DMS153 treated with DMSO at 0.1 percent for 48 hours (cell line): ENCODE data around the gene DCLK1.

Source experiments
- DNase-seq: peaks from one replicate; lab custom pipeline; 2025; ENCODE audit not compliant: unreplicated experiment; lab: John Stamatoyannopoulos, UW

The DCLK1 gene

GRCh38 chr13:35874704-35875103, 256.5 kb downstream of the DCLK1 start:
- DNase-seq: no peak

- no peak for DNase-seq
These were observed 258.8 kb downstream of the DCLK1 start for GRCh38 chr13:35872369-35872768.

- DNase-seq: no peak
These were observed 259.6 kb downstream of the DCLK1 start for GRCh38 chr13:35871561-35871960.

GRCh38 chr13:35866801-35867200, 264.4 kb downstream of the DCLK1 start:
- DNase-seq: no peak

- no peak for DNase-seq
These were observed 265.6 kb downstream of the DCLK1 start for GRCh38 chr13:35865341-35866240.

GRCh38 chr13:35860661-35861060, 270.5 kb downstream of the DCLK1 start:
- no peak for DNase-seq

GRCh38 chr13:35859981-35860380, 271.2 kb downstream of the DCLK1 start:
- no peak for DNase-seq

GRCh38 chr13:35858665-35859064, 272.5 kb downstream of the DCLK1 start:
- no peak for DNase-seq

GRCh38 chr13:35857769-35858168, 273.4 kb downstream of the DCLK1 start:
- DNase-seq: no peak

GRCh38 chr13:35856721-35857364, 274.3 kb downstream of the DCLK1 start:
- no peak for DNase-seq

- no peak for DNase-seq
These were observed 275.1 kb downstream of the DCLK1 start for GRCh38 chr13:35856084-35856483.

GRCh38 chr13:35855531-35856019, 275.6 kb downstream of the DCLK1 start:
- no peak for DNase-seq

GRCh38 chr13:35854286-35854685, 276.9 kb downstream of the DCLK1 start:
- no peak for DNase-seq

- DNase-seq: no peak
These were observed 279.3 kb downstream of the DCLK1 start for GRCh38 chr13:35851881-35852280.

GRCh38 chr13:35851356-35851755, 279.8 kb downstream of the DCLK1 start:
- DNase-seq: no peak

GRCh38 chr13:35850569-35850968, 280.6 kb downstream of the DCLK1 start:
- DNase-seq: no peak

- DNase-seq: no peak
These were observed 281.9 kb downstream of the DCLK1 start for GRCh38 chr13:35849256-35849644.

GRCh38 chr13:35848336-35849255, 282.6 kb downstream of the DCLK1 start:
- DNase-seq: no peak

- no peak for DNase-seq
These were observed 287.9 kb downstream of the DCLK1 start for GRCh38 chr13:35843272-35843671.

- no peak for DNase-seq
These were observed 290.1 kb downstream of the DCLK1 start for GRCh38 chr13:35841060-35841521.

- DNase-seq: no peak
These were observed 291.4 kb downstream of the DCLK1 start for GRCh38 chr13:35839806-35840205.
